ENCODE data around the gene CHD5. TPM values are rescaled to one million over a fixed set of nuclear protein-coding genes. Genes with fewer than 3 reads are reported as not detected.

Gene CHD5
- total and polyA plus RNA-seq, 12 donors = 0.01 to 0.78 (median 0.17) TPM

DNA sequence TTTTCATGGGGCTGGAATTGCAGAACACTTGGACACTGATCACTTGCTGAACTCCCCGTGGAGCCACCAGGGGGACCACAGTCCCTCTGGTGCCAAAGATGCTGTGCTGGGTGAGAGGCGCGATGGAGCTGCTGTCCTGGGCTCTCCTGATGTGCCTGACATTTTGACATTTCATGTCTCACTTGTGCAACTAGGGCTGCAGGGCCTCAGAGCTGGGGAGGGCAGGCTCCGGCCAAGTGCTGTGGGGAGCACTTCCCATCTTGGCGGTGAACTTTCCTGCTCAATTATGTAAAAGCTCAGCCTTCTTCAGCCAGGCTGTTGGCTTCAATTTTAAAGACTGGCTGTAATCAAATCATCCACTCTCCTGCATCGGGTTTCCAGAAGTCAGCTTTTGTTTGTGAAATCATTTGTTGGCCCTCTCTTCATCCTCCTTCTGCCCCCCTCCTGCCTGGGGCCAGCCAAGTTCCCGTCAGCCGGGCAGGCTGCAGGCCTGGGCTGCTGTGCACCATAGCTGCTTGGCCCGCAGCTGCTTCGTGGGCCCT lies 97.6 kb downstream of the CHD5 start:
- no peak for DNase-seq
- ATAC-seq = peak in 2 of 8 donors; percentile 55 to 63

GRCh38 chr1:6081901-6082300 lies 98.2 kb downstream of the CHD5 start:
- intact Hi-C loops (cut with DNase I) = no loop called here
- Histone ChIP-seq H3K9me3 (no peaks in the 10 kb centered on the region), H3K36me3 (peaks cover 0 to 58% (median 0%) of the 10 kb centered on the region in 9 donors)

More for the DNA sequence above, 97.6 kb downstream of the CHD5 start:
- no peak overlapping the region for H3K4me3 ChIP-seq
- H3K27me3 ChIP-seq = no peaks in the 10 kb centered on the region
- intact Hi-C loops (cut with DNase I) = no loop called here
- no peak overlapping the region for H3K27ac ChIP-seq
- peaks cover 0 to 19% (median 6%) of the 10 kb centered on the region in 9 donors for H3K4me1 ChIP-seq
- no peaks in the 10 kb centered on the region for H3K9me3 ChIP-seq
- H3K36me3 ChIP-seq = peaks cover 0 to 60% (median 0%) of the 10 kb centered on the region in 9 donors
- WGBS, 2 donors = 69 to 72% methylated on average over 10 of the region's 10 CpGs
- TF ChIP-seq, protein P1, sequence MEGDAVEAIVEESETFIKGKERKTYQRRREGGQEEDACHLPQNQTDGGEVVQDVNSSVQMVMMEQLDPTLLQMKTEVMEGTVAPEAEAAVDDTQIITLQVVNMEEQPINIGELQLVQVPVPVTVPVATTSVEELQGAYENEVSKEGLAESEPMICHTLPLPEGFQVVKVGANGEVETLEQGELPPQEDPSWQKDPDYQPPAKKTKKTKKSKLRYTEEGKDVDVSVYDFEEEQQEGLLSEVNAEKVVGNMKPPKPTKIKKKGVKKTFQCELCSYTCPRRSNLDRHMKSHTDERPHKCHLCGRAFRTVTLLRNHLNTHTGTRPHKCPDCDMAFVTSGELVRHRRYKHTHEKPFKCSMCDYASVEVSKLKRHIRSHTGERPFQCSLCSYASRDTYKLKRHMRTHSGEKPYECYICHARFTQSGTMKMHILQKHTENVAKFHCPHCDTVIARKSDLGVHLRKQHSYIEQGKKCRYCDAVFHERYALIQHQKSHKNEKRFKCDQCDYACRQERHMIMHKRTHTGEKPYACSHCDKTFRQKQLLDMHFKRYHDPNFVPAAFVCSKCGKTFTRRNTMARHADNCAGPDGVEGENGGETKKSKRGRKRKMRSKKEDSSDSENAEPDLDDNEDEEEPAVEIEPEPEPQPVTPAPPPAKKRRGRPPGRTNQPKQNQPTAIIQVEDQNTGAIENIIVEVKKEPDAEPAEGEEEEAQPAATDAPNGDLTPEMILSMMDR (IDR thresholded peaks at IDR 0.05) = peak in 3 of 9 donors; percentile 13 to 18 (median 14)

GRCh38 chr1:6080469-6080868 lies 99.7 kb downstream of the CHD5 start:
- Histone ChIP-seq H3K9me3 (no peaks in the 10 kb centered on the region), H3K27me3 (no peaks in the 10 kb centered on the region), H3K27ac (no peak overlapping the region), H3K36me3 (peaks cover 0 to 61% (median 0%) of the 10 kb centered on the region in 9 donors), H3K4me3 (no peak overlapping the region), H3K4me1 (peaks cover 0 to 15% (median 5%) of the 10 kb centered on the region in 9 donors)
- ATAC-seq (peak; percentile 30 to 84 (median 62)), DNase-seq (peak in 1 of 2 donors; percentile 13)
- intact Hi-C loops (cut with DNase I) = no loop called here
- 36 to 37% methylated on average over 12 of the region's 12 CpGs for WGBS, 2 donors
- TF ChIP-seq, protein P1 (IDR thresholded peaks at IDR 0.05) = peak in 7 of 9 donors; percentile 26 to 53 (median 40)

More at GRCh38 chr1:6081901-6082300, 98.2 kb downstream of the CHD5 start:
- Histone ChIP-seq H3K27me3 (no peaks in the 10 kb centered on the region), H3K4me1 (peaks cover 0 to 15% (median 5%) of the 10 kb centered on the region in 9 donors), H3K4me3 (no peak overlapping the region), H3K27ac (no peak overlapping the region)
- ATAC-seq (no peak), DNase-seq (no peak)
- TF ChIP-seq, protein P1 (IDR thresholded peaks at IDR 0.05) = no peak
- 87 to 90% methylated on average over 12 of the region's 12 CpGs for WGBS, 2 donors

DNA sequence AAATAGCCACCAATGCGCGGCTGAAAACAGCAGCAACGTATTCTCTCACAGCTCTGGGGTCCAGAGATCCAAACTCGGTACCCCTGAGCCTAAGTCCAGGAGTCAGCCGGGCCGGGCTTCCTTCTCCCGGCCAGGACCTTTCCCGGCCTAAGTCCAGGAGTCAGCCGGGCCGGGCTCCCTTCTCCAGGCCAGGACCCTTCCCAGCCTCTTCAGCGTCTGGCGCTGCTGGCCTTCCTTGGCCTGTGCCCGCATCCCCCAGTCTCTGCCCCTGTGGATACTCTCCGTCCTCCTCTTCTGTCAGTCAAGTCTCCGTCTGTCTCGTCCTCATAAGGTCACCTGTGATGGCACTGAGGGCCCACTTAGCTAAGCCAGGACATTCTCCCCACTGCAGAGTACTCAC lies 102.2 kb downstream of the CHD5 start:
- H3K9me3 ChIP-seq = no peaks in the 10 kb centered on the region
- peaks cover 0 to 9% (median 5%) of the 10 kb centered on the region in 9 donors for H3K4me1 ChIP-seq
- H3K4me3 ChIP-seq = no peak overlapping the region
- H3K36me3 ChIP-seq = peaks cover 0 to 67% (median 0%) of the 10 kb centered on the region in 9 donors
- H3K27me3 ChIP-seq = no peaks in the 10 kb centered on the region
- intact Hi-C loops (cut with DNase I) = no loop called here
- H3K27ac ChIP-seq = no peak overlapping the region
- DNase-seq (no peak), ATAC-seq (no peak)
- WGBS, 2 donors = 90 to 95% methylated on average over 16 of the region's 16 CpGs
- TF ChIP-seq, protein P1 (IDR thresholded peaks at IDR 0.05) = no peak
